Activated CD8-positive, alpha-beta T cell treated with anti-CD3 and anti-CD28 coated beads, Interleukin-2, amount 10 ng/mL, durations not matched to agents 7 days and 5 days (primary cell): ENCODE data around the gene ARHGAP40. TPM values are rescaled to one million over a fixed set of nuclear protein-coding genes. Genes with fewer than 3 reads are reported as not detected.

ENCODE experiments used
- total RNA-seq, 2 experiments: library from RNA; stranded (reverse); gene quantifications; one replicate each; pipeline ENCODE4 v1.2.3, GENCODE V29; 2021

The ARHGAP40 gene
- total RNA-seq, 2 experiments from 2014 or later = not detected

Other genes with a start within 250 kb of the ARHGAP40 start
- gene SNHG17, start 166.5 kb upstream of the ARHGAP40 start, total RNA-seq = 10 to 100 TPM; 69.6 to 77.8 TPM
- 10 to 100 TPM; 29.5 to 29.6 TPM for gene RALGAPB, start 129.0 kb upstream of the ARHGAP40 start, total RNA-seq
- gene ADIG, start 20.6 kb upstream of the ARHGAP40 start, total RNA-seq = not detected
- gene SLC32A1, start 122.7 kb downstream of the ARHGAP40 start, total RNA-seq = not detected
- 1 to 10 TPM; 8.4 to 9.2 TPM for gene ACTR5, start 146.7 kb downstream of the ARHGAP40 start, total RNA-seq
- gene PPP1R16B, start 203.9 kb downstream of the ARHGAP40 start, total RNA-seq = 10 to 100 TPM; 63.4 to 65.1 TPM